Lower leg skin (tissue), 4 donors: ENCODE results near the gene HSPA4L. TPM values are rescaled to one million over a fixed set of nuclear protein-coding genes. Genes with fewer than 3 reads are reported as not detected.

Experiments used
- DNase-seq, 2 donors: peaks; one replicate each; pipeline ENCODE4 v3.0.0-alpha.2; 2019; ENCODE audit warnings: low spot score in 2 of 2
- H3K4me3 ChIP-seq: fragments of 200-600 bp; sonication (generic); 2 replicates; pipeline ENCODE4 v1.5.1; 2017; ENCODE audit warnings: mild to moderate bottlenecking, low read depth; ENCODE audit not compliant: poor library complexity, severe bottlenecking
- CTCF ChIP-seq, 3 donors: fragments of 450-650 bp; IDR thresholded peaks; one replicate each; pipeline ENCODE4 v1.5.1; 2016; ENCODE audit warnings: antibody characterized with exemption in 3 of 3, mild to moderate bottlenecking in 3 of 3, moderate library complexity in 2 of 3
- POLR2A ChIP-seq, 2 donors: fragments of 450-650 bp; IDR thresholded peaks; one replicate each; pipeline ENCODE4 v1.6.1; 2016 to 2017; ENCODE audit warnings: antibody characterized with exemption in 2 of 2, mild to moderate bottlenecking in 1 of 2, moderate library complexity in 1 of 2
- WGBS, 2 donors: methylation state at CpG; one replicate each; pipeline ENCODE4 v1.1.5; 2018; 5-methylcytosine and 5-hydroxymethylcytosine counted together
- intact Hi-C: fragments of 100-400 bp; cut with DNase I; formaldehyde crosslinking; loops from one replicate; pipeline ENCODE4 v1.15.0; 2023; ENCODE audit warnings: low total_unique reads
- total RNA-seq, 4 donors: library from RNA; depleted of rRNA; stranded (reverse); fragments of >200 nt; gene quantifications; one replicate each; pipeline ENCODE4 v1.1.0, GENCODE V29; 2016

HSPA4L gene
- total RNA-seq, 4 donors from 2014 or later: 15.8 to 25.1 (median 22.5) TPM

- WGBS, 2 donors: 49 to 63% methylated on average over 9 of the region's 9 CpGs
- no peak for TF ChIP-seq POLR2A (IDR thresholded peaks at IDR 0.05)
These were observed 2.0 kb downstream of the HSPA4L start for GRCh38 chr4:127783955-127784770.

GRCh38 chr4:127788517-127788916 lies 6.4 kb downstream of the HSPA4L start:
- H3K4me3 ChIP-seq: no peak overlapping the region
- intact Hi-C loops: no loop called here
- TF ChIP-seq POLR2A (IDR thresholded peaks at IDR 0.05): no peak
- no peak for TF ChIP-seq CTCF (IDR thresholded peaks at IDR 0.05)
- WGBS, 2 donors: 53 to 75% methylated on average over 2 of the region's 2 CpGs
- no peak for DNase-seq

More at GRCh38 chr4:127783955-127784770, 2.0 kb downstream of the HSPA4L start:
- intact Hi-C loops: no loop called here
- no peak for DNase-seq
- H3K4me3 ChIP-seq: no peak overlapping the region

GRCh38 chr4:127791391-127791790 lies 9.3 kb downstream of the HSPA4L start:
- no peak overlapping the region for H3K4me3 ChIP-seq
- 71 to 73% methylated on average over 1 of the region's 1 CpG for WGBS, 2 donors
- no peak for DNase-seq
- TF ChIP-seq POLR2A (IDR thresholded peaks at IDR 0.05): no peak
- TF ChIP-seq CTCF (IDR thresholded peaks at IDR 0.05): no peak
- intact Hi-C loops: no loop called here

- intact Hi-C loops: no loop called here
- TF ChIP-seq POLR2A (IDR thresholded peaks at IDR 0.05) (no peak), CTCF (IDR thresholded peaks at IDR 0.05) (no peak)
- 83 to 87% methylated on average over 1 of the region's 1 CpG for WGBS, 2 donors
- no peak overlapping the region for H3K4me3 ChIP-seq
- DNase-seq: no peak
These were observed 11.4 kb downstream of the HSPA4L start for GRCh38 chr4:127793528-127793927.

GRCh38 chr4:127799711-127800110 lies 17.6 kb downstream of the HSPA4L start:
- intact Hi-C loops: no loop called here
- H3K4me3 ChIP-seq: no peak overlapping the region
- TF ChIP-seq POLR2A (IDR thresholded peaks at IDR 0.05) (no peak), CTCF (IDR thresholded peaks at IDR 0.05) (no peak)
- DNase-seq: no peak

- no peak overlapping the region for H3K4me3 ChIP-seq
- intact Hi-C loops: no loop called here
- 79% methylated on average over 6 of the region's 6 CpGs for WGBS, 2 donors
- TF ChIP-seq CTCF (IDR thresholded peaks at IDR 0.05) (no peak), POLR2A (IDR thresholded peaks at IDR 0.05) (no peak)
- no peak for DNase-seq
These were observed 27.2 kb downstream of the HSPA4L start for GRCh38 chr4:127809173-127809800.
